ENCODE results near the gene DNAAF5. TPM values are rescaled to one million over a fixed set of nuclear protein-coding genes. Genes with fewer than 3 reads are reported as not detected.
"Not testable (repeated sequence)": the region's sequence is repeated elsewhere in the genome, so short reads cannot be mapped to it uniquely, and the experiment has no call there.

The DNAAF5 gene
- total and polyA plus RNA-seq, 9 of the 15 experiments (the other 6 are each of a cell fraction or from before 2014, with no cell fraction given) = 3.1 to 69.7 (median 19.1) TPM

DNA sequence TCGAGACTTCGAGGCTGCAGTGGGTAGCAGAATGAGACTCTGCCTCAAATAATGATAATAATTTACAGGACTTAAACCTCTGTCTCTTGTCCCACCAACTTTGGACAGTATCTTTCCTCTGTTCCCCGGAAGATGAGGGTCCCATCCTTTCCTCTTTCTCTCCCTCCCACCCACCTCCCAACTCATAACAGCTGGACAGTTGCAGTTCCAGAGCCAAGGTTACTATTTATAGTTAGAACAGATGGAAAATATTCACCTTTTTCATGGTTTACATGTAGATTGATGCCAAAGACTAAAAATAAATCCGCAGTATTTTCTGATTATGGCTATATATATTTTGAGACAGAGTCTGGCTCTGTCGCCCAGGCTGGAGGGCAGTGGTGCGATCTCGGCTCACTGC, 74.2 kb downstream of the DNAAF5 start (continued):
- TF ChIP-seq, protein P1, sequence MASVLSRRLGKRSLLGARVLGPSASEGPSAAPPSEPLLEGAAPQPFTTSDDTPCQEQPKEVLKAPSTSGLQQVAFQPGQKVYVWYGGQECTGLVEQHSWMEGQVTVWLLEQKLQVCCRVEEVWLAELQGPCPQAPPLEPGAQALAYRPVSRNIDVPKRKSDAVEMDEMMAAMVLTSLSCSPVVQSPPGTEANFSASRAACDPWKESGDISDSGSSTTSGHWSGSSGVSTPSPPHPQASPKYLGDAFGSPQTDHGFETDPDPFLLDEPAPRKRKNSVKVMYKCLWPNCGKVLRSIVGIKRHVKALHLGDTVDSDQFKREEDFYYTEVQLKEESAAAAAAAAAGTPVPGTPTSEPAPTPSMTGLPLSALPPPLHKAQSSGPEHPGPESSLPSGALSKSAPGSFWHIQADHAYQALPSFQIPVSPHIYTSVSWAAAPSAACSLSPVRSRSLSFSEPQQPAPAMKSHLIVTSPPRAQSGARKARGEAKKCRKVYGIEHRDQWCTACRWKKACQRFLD (CRISPR knock-in tag; IDR thresholded peaks at IDR 0.05) = no peak
- TF ChIP-seq CBFA2T3 (IDR thresholded peaks at IDR 0.05) (no peak), ZNF354B (CRISPR knock-in tag; IDR thresholded peaks at IDR 0.05) (no peak)
- TF ChIP-seq, protein P2, sequence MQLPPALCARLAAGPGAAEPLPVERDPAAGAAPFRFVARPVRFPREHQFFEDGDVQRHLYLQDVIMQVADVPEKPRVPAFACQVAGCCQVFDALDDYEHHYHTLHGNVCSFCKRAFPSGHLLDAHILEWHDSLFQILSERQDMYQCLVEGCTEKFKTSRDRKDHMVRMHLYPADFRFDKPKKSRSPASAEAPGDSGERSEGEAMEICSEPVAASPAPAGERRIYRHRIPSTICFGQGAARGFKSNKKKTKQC (CRISPR knock-in tag; IDR thresholded peaks at IDR 0.05) = no peak
- TF ChIP-seq, protein P3, sequence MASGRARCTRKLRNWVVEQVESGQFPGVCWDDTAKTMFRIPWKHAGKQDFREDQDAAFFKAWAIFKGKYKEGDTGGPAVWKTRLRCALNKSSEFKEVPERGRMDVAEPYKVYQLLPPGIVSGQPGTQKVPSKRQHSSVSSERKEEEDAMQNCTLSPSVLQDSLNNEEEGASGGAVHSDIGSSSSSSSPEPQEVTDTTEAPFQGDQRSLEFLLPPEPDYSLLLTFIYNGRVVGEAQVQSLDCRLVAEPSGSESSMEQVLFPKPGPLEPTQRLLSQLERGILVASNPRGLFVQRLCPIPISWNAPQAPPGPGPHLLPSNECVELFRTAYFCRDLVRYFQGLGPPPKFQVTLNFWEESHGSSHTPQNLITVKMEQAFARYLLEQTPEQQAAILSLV (tag; IDR thresholded peaks at IDR 0.05) = no peak

DNA sequence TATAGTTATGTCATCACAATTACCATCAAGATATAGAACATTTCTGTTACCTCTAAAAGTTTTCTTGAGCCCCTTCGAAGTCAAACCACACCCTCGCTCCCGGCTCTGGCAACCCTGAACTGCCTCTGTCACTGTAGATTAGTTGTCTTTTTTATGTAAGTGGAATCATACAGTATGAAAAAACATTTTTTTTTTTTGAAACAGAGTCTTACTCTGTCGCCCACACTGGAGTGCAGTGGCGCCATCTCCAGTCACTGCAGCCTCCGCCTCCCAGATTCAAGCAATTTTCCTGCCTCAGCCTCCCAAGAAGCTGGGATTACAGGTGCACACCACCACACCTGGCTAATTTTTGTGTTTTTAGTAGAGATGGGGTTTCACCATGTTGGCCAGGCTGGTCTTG, 74.9 kb downstream of the DNAAF5 start:
- H3K4me3 ChIP-seq; FAIRE-seq; H3K4me1 ChIP-seq (replicated peaks in 1 of 2; ENCODE audit: control insufficient read depth in 2 of 2, insufficient read depth in 2 of 2, low read length in 2 of 2); intact Hi-C loops (cut with micrococcal nuclease); H3K4me2 ChIP-seq (ENCODE audit: insufficient read depth, low read length); DNase-seq (ENCODE audit: extremely low read depth in 1 of 4, low spot score in 3 of 4); H3K27me3 ChIP-seq (ENCODE audit: control insufficient read depth in 2 of 2, insufficient read depth in 2 of 2, low read length in 2 of 2); H3K27ac ChIP-seq (ENCODE audit: extremely low read depth, low read depth, low read length); CTCF ChIA-PET (ENCODE audit: low intra/inter-chr PET ratio); ATAC-seq; H3K9ac ChIP-seq (ENCODE audit: insufficient read depth in 1 of 2, low read depth in 2 of 2, low read length in 2 of 2); POLR2A ChIA-PET; in situ Hi-C loops (cut with MboI); H3K36me3 ChIP-seq (ENCODE audit: control insufficient read depth, insufficient read depth, low read length); H3K79me2 ChIP-seq (ENCODE audit: control insufficient read depth, insufficient read depth, low read length); BruUV-seq (replicated peaks); H3K9me1 ChIP-seq (ENCODE audit: control insufficient read depth, insufficient read depth, low read length); H4K20me1 ChIP-seq (replicated peaks; ENCODE audit: control insufficient read depth, insufficient read depth, low read length); H3K9me3 ChIP-seq (replicated peaks; ENCODE audit: control insufficient read depth, insufficient read depth, low read depth, low read length); H2AFZ ChIP-seq (ENCODE audit: low read depth, low read length): not testable (repeated sequence)
- 67% methylated on average over 6 of the region's 6 CpGs for WGBS (ENCODE audit: insufficient coverage, low coverage, missing lambda C conversion rate)
- TF ChIP-seq, protein P4, sequence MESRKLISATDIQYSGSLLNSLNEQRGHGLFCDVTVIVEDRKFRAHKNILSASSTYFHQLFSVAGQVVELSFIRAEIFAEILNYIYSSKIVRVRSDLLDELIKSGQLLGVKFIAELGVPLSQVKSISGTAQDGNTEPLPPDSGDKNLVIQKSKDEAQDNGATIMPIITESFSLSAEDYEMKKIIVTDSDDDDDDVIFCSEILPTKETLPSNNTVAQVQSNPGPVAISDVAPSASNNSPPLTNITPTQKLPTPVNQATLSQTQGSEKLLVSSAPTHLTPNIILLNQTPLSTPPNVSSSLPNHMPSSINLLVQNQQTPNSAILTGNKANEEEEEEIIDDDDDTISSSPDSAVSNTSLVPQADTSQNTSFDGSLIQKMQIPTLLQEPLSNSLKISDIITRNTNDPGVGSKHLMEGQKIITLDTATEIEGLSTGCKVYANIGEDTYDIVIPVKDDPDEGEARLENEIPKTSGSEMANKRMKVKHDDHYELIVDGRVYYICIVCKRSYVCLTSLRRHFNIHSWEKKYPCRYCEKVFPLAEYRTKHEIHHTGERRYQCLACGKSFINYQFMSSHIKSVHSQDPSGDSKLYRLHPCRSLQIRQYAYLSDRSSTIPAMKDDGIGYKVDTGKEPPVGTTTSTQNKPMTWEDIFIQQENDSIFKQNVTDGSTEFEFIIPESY (CRISPR knock-in tag; IDR thresholded peaks at IDR 0.05) = peak; percentile 19; the same call in 1 of the 2 replicates

All from K562 (cell line).